Caco-2 (cell line): Measurements from ENCODE around the gene GPC6. TPM values are rescaled to one million over a fixed set of nuclear protein-coding genes. Genes with fewer than 3 reads are reported as not detected.

Experiments
- BruUV-seq: library from RNA; stranded (reverse); fragments of 400-500 nt; replicated peaks from 2 replicates; lab custom pipeline; 2021; lab: Mats Ljungman, UMichigan
- CTCF ChIA-PET: fragments of 300-600 bp; sonication (Branson Sonifier 250); formaldehyde crosslinking; loops from one replicate; lab custom pipeline; 2022; ENCODE audit warnings: antibody characterized with exemption; lab: Charles Lee
- POLR2A ChIA-PET: fragments of 300-600 bp; sonication (Branson Sonifier 250); formaldehyde crosslinking; loops from one replicate; lab custom pipeline; 2022; ENCODE audit warnings: antibody characterized with exemption; lab: Charles Lee
- DNase-seq, 2 experiments: peaks; one replicate each; pipeline versions ENCODE4 v3.0.0 to v3.0.0-alpha.2; 2020 to 2022
- H3K27me3 ChIP-seq: replicated peaks from 2 replicates; pipeline ENCODE4 v1.6.0; 2011; ENCODE audit warnings: low read length; ENCODE audit not compliant: control insufficient read depth, insufficient read depth
- H3K36me3 ChIP-seq: 2 replicates; pipeline ENCODE4 v1.5.1; 2011; ENCODE audit warnings: low read length; ENCODE audit not compliant: control insufficient read depth, insufficient read depth
- H3K4me1 ChIP-seq: fragments of 250-450 bp; sonication (Bioruptor Pico); 2 replicates; pipeline ENCODE4 v1.5.1; 2020; ENCODE audit warnings: mild to moderate bottlenecking
- H3K4me3 ChIP-seq: 2 replicates; pipeline ENCODE4 v1.5.1; 2011; ENCODE audit warnings: low read depth, mild to moderate bottlenecking, control low read depth, low read length
- H3K9me3 ChIP-seq: fragments of 250-450 bp; sonication (Bioruptor Pico); 2 replicates; pipeline ENCODE4 v1.5.1; 2020; ENCODE audit warnings: mild to moderate bottlenecking, moderate library complexity
- H3K27ac Mint-ChIP-seq: one replicate; pipeline ENCODE4 v1.8.0; 2022; ENCODE audit warnings: mixed read lengths; ENCODE audit not compliant: unreplicated experiment
- H3K27me3 Mint-ChIP-seq: one replicate; pipeline ENCODE4 v1.8.0; 2022; ENCODE audit warnings: mixed read lengths; ENCODE audit not compliant: insufficient read depth, unreplicated experiment
- H3K36me3 Mint-ChIP-seq: one replicate; pipeline ENCODE4 v1.8.0; 2022; ENCODE audit warnings: mild to moderate bottlenecking, mixed read lengths; ENCODE audit not compliant: insufficient read depth, unreplicated experiment
- H3K4me1 Mint-ChIP-seq: one replicate; pipeline ENCODE4 v1.8.0; 2022; ENCODE audit warnings: low read depth, mixed read lengths; ENCODE audit not compliant: unreplicated experiment
- H3K4me3 Mint-ChIP-seq: one replicate; pipeline ENCODE4 v1.8.0; 2022; ENCODE audit warnings: mild to moderate bottlenecking, moderate library complexity, mixed read lengths; ENCODE audit not compliant: unreplicated experiment
- H3K9me3 Mint-ChIP-seq: one replicate; pipeline ENCODE4 v1.8.0; 2022; ENCODE audit warnings: mixed read lengths; ENCODE audit not compliant: unreplicated experiment
- CTCF ChIP-seq, 2 experiments: fragments of 200-600 bp in 1 of 2; IDR thresholded peaks; 1 replicate in 1 of 2; 2 replicates in 1 of 2; pipeline versions ENCODE4 v1.5.1 to v1.8.0; 2011 to 2022; ENCODE audit warnings: antibody characterized with exemption in 1 of 2, control low read depth in 1 of 2, inconsistent platforms in 1 of 2, low read depth in 1 of 2, low read length in 1 of 2, mild to moderate bottlenecking in 1 of 2, moderate library complexity in 1 of 2; ENCODE audit not compliant: insufficient read depth in 1 of 2, severe bottlenecking in 1 of 2, unreplicated experiment in 1 of 2
- intact Hi-C: fragments of 100-400 bp; cut with micrococcal nuclease; formaldehyde crosslinking; loops from one replicate; pipeline ENCODE4 v1.10.0; 2022; ENCODE audit not compliant: unreplicated experiment
- total RNA-seq: library from RNA; stranded (reverse); gene quantifications from 2 replicates; pipeline ENCODE4 v1.2.3, GENCODE V29; 2022

The GPC6 gene
- total RNA-seq, 1 experiment from 2014 or later = 0.16 TPM

GRCh38 chr13:93878675-93879074, 652.1 kb downstream of the GPC6 start:
- POLR2A ChIA-PET = no interaction called here

GRCh38 chr13:93881411-93881810, 654.8 kb downstream of the GPC6 start:
- H3K27ac Mint-ChIP-seq = no peak overlapping the region
- intact Hi-C loops = no loop called here
- no peak overlapping the region for H3K4me3 Mint-ChIP-seq
- 0 out of 2 replicates have a peak, but pooled peaks cover 4% of the 10 kb centered on the region for H3K9me3 ChIP-seq
- DNase-seq = no peak
- BruUV-seq = no TSS peak
- no peaks in the 10 kb centered on the region for H3K36me3 Mint-ChIP-seq
- H3K36me3 ChIP-seq = no peaks in the 10 kb centered on the region
- no peak overlapping the region for H3K4me3 ChIP-seq
- TF ChIP-seq CTCF (IDR thresholded peaks at IDR 0.05; ENCODE audit: insufficient read depth in 1 of 2, low read depth in 1 of 2, low read length in 1 of 2, severe bottlenecking in 1 of 2, unreplicated experiment in 1 of 2) = no peak
- no peaks in the 10 kb centered on the region for H3K4me1 ChIP-seq
- H3K4me1 Mint-ChIP-seq = no peaks in the 10 kb centered on the region
- no peaks in the 10 kb centered on the region for H3K27me3 ChIP-seq
- CTCF ChIA-PET = no interaction called here
- H3K27me3 Mint-ChIP-seq = peaks cover 3% of the 10 kb centered on the region
- POLR2A ChIA-PET = no interaction called here
- H3K9me3 Mint-ChIP-seq = peaks cover 9% of the 10 kb centered on the region

More at GRCh38 chr13:93878675-93879074, 652.1 kb downstream of the GPC6 start:
- intact Hi-C loops = no loop called here
- H3K4me3 ChIP-seq = no peak overlapping the region
- H3K9me3 ChIP-seq = 0 out of 2 replicates have a peak, but pooled peaks cover 4% of the 10 kb centered on the region
- peaks cover 9% of the 10 kb centered on the region for H3K9me3 Mint-ChIP-seq
- no peaks in the 10 kb centered on the region for H3K4me1 Mint-ChIP-seq
- no TSS peak for BruUV-seq
- H3K36me3 ChIP-seq = no peaks in the 10 kb centered on the region
- no peak for TF ChIP-seq CTCF (IDR thresholded peaks at IDR 0.05; ENCODE audit: insufficient read depth in 1 of 2, low read depth in 1 of 2, low read length in 1 of 2, severe bottlenecking in 1 of 2, unreplicated experiment in 1 of 2)
- H3K27ac Mint-ChIP-seq = no peak overlapping the region
- no peaks in the 10 kb centered on the region for H3K27me3 Mint-ChIP-seq
- H3K4me3 Mint-ChIP-seq = no peak overlapping the region
- no peaks in the 10 kb centered on the region for H3K4me1 ChIP-seq
- H3K36me3 Mint-ChIP-seq = no peaks in the 10 kb centered on the region
- DNase-seq = no peak
- CTCF ChIA-PET = no interaction called here
- no peaks in the 10 kb centered on the region for H3K27me3 ChIP-seq

DNA sequence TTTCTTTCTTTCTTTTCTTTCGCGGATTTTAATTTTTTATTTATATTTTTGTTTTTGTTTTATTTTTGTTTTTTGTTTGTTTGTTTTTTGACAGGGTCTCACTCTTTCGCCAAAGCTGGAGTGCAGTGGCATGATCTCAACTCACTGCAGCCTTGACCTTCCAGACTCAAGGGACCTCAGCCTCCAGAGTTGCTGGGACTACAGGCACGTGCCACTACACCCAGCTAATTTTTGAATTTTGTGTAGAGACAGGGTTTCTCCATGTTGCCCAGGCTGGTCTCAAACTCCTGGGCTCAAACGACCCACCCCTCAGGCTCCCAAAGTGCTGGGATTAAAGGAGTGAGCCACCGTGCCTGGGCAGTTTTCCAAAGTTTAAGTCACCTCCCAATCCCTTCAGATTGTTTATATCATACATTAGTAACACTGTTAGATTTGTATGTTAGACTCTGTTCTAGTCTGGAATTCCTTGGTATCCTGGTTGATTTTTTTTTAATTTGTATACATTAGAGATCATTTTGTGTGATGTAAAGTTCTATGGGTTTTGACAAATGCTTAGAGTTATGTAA, 655.6 kb downstream of the GPC6 start:
- H3K27ac Mint-ChIP-seq = no peak overlapping the region
- ChIA-PET CTCF (no interaction called here), POLR2A (no interaction called here)
- BruUV-seq = no TSS peak
- H3K9me3 ChIP-seq = 0 out of 2 replicates have a peak, but pooled peaks cover 4% of the 10 kb centered on the region
- H3K27me3 Mint-ChIP-seq = peaks cover 3% of the 10 kb centered on the region
- H3K4me1 Mint-ChIP-seq = no peaks in the 10 kb centered on the region
- no peak for DNase-seq
- no peak for TF ChIP-seq CTCF (IDR thresholded peaks at IDR 0.05; ENCODE audit: insufficient read depth in 1 of 2, low read depth in 1 of 2, low read length in 1 of 2, severe bottlenecking in 1 of 2, unreplicated experiment in 1 of 2)
- peaks cover 9% of the 10 kb centered on the region for H3K9me3 Mint-ChIP-seq
- no peak overlapping the region for H3K4me3 ChIP-seq
- intact Hi-C loops = no loop called here
- no peak overlapping the region for H3K4me3 Mint-ChIP-seq
- no peaks in the 10 kb centered on the region for H3K4me1 ChIP-seq
- no peaks in the 10 kb centered on the region for H3K27me3 ChIP-seq
- no peaks in the 10 kb centered on the region for H3K36me3 ChIP-seq
- no peaks in the 10 kb centered on the region for H3K36me3 Mint-ChIP-seq
